Erythroblast (primary cell): ENCODE data around the gene TMEM108.
A peak's percentile ranks its signal among the peaks of the same experiment; 100 is the strongest.

Source experiments
- DNase-seq, 2 experiments: peaks; one replicate each; lab custom pipeline; 2025; lab: John Stamatoyannopoulos, UW
- GATA1 ChIP-seq: IDR thresholded peaks from 2 replicates; pipeline ENCODE4 v1.6.1; 2011; ENCODE audit warnings: low read depth, mild to moderate bottlenecking, control low read depth, low read length, moderate library complexity
- POLR2A ChIP-seq: IDR thresholded peaks from 2 replicates; pipeline ENCODE4 v1.6.1; 2011; ENCODE audit warnings: mild to moderate bottlenecking, low read length

TMEM108 gene

DNA sequence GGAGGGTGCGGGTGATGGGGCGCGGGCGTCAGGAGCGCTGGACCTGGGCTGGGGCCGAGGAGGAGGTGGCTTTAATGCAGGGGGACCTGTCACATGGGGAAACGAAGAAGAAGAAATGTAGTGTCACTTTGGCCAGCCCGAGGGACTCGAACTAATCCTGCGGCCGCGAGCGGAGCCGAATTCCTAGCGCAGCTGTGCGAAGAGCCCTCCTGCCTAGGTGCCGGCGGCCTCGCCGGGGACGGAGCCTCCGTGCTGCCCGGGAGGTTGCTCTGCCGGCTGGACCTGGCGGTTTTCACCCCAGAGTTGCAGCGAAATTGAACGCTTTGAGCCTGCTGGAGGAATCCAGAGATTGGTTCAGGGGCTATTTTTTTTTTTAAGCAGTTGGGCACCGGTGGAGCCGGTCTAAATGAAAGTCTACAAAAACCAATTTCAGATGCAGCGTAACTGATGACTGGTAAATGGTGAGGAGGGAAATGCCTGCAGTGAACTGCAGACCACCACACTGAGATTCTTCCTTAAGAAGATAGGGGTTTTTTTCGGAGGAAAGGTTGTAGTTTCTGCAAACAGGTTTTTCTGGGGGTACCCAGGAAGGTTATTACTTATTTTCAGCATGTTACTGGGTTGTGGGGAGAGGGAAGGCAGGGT lies 662 bp downstream of the TMEM108 start:
- TF ChIP-seq GATA1: no peak
- TF ChIP-seq POLR2A: no peak
- DNase-seq: no peak

GRCh38 chr3:133040696-133041523 lies 2.7 kb downstream of the TMEM108 start:
- peak; percentile 32 to 53 for DNase-seq
- TF ChIP-seq GATA1 (no peak), POLR2A (no peak)

- TF ChIP-seq GATA1: no peak
- no peak for TF ChIP-seq POLR2A
- no peak for DNase-seq
Observed at GRCh38 chr3:133041524-133041829, 3.3 kb downstream of the TMEM108 start.

DNA sequence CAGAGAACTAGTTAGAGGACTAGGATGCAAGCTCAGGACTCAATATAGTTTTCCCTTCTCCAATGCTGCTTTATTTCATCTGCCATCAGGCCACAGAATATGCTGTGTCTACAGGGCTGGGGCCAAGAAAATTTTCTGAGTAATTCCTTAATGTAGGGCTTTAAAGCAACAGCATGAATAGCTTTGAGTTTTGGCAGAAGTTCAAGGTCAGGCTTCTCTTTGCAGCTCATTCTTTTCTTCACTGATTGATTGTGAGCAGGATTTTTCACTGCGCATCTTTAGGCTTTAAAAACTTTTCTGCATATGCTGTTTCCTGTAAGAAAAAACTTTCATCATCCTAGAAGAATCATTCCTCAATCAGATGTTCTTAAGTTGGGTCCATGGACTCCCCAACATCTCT lies 4.6 kb downstream of the TMEM108 start:
- TF ChIP-seq GATA1: no peak
- TF ChIP-seq POLR2A: no peak
- no peak for DNase-seq

DNA sequence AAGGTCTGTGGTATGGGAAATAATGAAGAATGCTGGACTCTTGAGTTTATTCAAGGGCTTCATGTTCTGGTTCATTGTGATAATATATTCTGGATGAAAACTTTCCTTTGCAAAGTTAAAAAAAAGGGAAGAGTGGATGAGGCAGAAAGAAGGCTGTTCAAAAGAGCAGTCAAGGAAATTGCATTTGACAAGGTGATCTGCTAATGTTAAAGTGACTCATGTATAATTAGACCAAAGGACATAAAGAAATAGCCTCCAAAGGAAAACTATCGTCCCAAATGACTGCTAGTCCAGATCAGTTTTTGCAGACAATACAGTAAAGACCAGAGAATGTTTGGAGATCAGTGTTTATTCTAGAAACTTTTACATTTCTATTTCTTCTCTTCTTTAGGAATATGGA lies 9.8 kb downstream of the TMEM108 start:
- TF ChIP-seq GATA1: no peak
- no peak for TF ChIP-seq POLR2A
- no peak for DNase-seq

GRCh38 chr3:133049491-133049890 lies 11.3 kb downstream of the TMEM108 start:
- TF ChIP-seq GATA1: no peak
- TF ChIP-seq POLR2A: no peak
- DNase-seq: no peak

- no peak for TF ChIP-seq POLR2A
- TF ChIP-seq GATA1: no peak
- DNase-seq: no peak
Observed at GRCh38 chr3:133050891-133051290, 12.7 kb downstream of the TMEM108 start.

- DNase-seq: no peak
- TF ChIP-seq POLR2A: no peak
- TF ChIP-seq GATA1: no peak
Observed at GRCh38 chr3:133053532-133053931, 15.3 kb downstream of the TMEM108 start.

DNA sequence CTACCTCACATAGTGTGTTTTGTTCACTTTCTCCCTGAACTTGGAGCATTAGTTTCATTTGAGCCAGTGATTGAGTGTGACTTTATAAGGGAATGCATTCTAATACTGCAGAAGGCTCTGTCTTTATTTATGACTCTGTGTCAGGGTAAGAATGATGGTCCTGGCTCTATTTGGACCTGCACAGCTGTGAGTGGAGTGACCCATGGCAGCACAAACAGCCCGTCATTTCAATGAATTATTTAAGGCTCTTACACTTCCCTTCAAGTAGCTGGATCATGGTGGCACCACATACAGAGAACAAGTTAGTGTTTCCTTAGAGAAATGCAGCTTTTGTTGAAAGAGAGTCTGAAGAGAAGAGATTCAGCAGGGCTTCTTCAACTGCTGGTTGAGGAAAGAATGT lies 16.4 kb downstream of the TMEM108 start:
- DNase-seq: no peak
- TF ChIP-seq POLR2A (no peak), GATA1 (no peak)

GRCh38 chr3:133055339-133055738 lies 17.1 kb downstream of the TMEM108 start:
- no peak for DNase-seq
- no peak for TF ChIP-seq POLR2A
- TF ChIP-seq GATA1: no peak

DNA sequence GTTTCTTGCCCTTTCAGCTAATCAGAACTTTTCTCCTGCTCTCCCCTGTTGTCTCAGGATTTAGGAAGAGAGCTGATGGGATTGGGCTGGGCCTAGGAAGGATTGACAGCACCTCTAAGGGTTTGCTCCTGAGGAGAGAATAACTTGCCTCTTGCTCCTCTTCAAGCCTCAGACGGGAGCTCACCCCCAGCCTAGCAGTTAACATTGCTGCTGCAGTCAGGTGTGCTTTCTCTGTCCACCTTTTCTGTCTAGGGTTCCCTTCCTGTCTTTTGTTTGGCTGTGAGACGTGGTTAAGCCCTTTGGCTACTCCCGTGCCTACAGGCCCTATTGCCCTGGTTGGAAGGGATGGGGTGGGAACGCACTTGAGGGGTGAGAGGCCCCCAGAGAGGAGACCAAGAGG lies 20.1 kb downstream of the TMEM108 start:
- no peak for DNase-seq
- no peak for TF ChIP-seq GATA1
- no peak for TF ChIP-seq POLR2A

GRCh38 chr3:133058831-133059230 lies 20.6 kb downstream of the TMEM108 start:
- TF ChIP-seq GATA1 (no peak), POLR2A (no peak)
- DNase-seq: no peak

DNA sequence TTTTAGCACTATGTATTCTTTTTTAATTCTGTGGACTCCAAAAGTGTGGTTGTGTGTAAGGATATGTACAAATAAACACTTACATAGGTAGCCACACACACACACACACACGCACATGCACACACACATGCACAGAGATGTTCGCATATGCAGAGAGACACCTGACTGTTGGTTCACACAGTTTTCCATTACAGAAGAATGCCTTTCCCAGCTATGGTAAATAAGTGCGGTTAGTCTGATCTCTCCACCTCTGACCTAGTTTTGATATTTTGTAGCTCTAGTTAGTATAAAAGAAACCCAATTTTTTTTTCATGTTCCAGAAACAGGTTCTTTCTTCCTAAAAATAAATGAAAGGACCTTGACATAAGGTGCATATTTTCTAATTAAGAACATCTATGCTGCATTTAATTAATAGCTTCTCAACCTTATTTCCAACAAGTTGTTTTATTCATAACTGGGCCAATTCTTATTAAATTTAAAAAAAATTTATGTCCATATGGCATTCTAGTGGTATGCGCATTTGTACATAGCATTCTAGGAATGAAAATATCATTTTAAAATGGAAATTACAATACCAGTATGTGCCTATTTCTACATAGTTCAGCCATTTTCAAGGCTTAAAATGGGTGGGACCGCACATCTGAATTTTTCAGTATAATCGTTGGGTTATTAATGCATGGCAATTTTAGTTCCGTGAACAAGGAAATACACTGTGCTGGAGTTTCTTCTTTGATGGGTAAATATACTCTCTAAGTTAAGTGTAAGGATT lies 27.2 kb downstream of the TMEM108 start:
- no peak for TF ChIP-seq POLR2A
- no peak for TF ChIP-seq GATA1
- DNase-seq: no peak

GRCh38 chr3:133066026-133066425 lies 27.8 kb downstream of the TMEM108 start:
- TF ChIP-seq POLR2A (no peak), GATA1 (no peak)
- DNase-seq: no peak
